Skeletal muscle tissue (tissue), 4 donors: Measurements from ENCODE around the gene PHLDB1. TPM values are rescaled to one million over a fixed set of nuclear protein-coding genes. Genes with fewer than 3 reads are reported as not detected.

Source experiments
- H3K27ac ChIP-seq: one replicate; pipeline ENCODE4 v1.7.0; 2013; ENCODE audit warnings: mild to moderate bottlenecking, low read depth, low read length, inconsistent platforms
- H3K27me3 ChIP-seq, 3 donors: one replicate each; pipeline ENCODE4 v1.7.0; 2013; ENCODE audit warnings: low read length in 3 of 3; ENCODE audit not compliant: control insufficient read depth in 3 of 3, insufficient read depth in 3 of 3
- H3K36me3 ChIP-seq, 3 donors: one replicate each; pipeline ENCODE4 v1.7.0; 2013; ENCODE audit warnings: low read length in 3 of 3; ENCODE audit not compliant: control insufficient read depth in 3 of 3, insufficient read depth in 3 of 3
- H3K4me1 ChIP-seq, 3 donors: one replicate each; pipeline ENCODE4 v1.7.0; 2013; ENCODE audit warnings: low read length in 3 of 3, mild to moderate bottlenecking in 3 of 3; ENCODE audit not compliant: control insufficient read depth in 3 of 3, insufficient read depth in 3 of 3
- H3K4me3 ChIP-seq, 3 donors: one replicate each; pipeline ENCODE4 v1.7.0; 2013; ENCODE audit warnings: low read length in 3 of 3
- H3K9ac ChIP-seq, 3 donors: one replicate each; pipeline ENCODE4 v1.7.0; 2013; ENCODE audit warnings: low read length in 3 of 3, mild to moderate bottlenecking in 3 of 3, moderate library complexity in 2 of 3, low read depth in 1 of 3
- H3K9me3 ChIP-seq, 3 donors: one replicate each; pipeline ENCODE4 v1.7.0; 2013; ENCODE audit warnings: low read length in 3 of 3; ENCODE audit not compliant: control insufficient read depth in 3 of 3
- total RNA-seq: library from RNA; depleted of rRNA; stranded (reverse); fragments of >200 nt; gene quantifications from one replicate; pipeline ENCODE4 v1.2.3, GENCODE V29; 2014
- donor health status: Osteomylitis.

Gene PHLDB1
- total RNA-seq, 1 donor from 2014 or later, result 54.8 TPM

- no peaks in the 10 kb centered on the region for H3K9me3 ChIP-seq
- H3K27ac ChIP-seq, result peak overlapping the region; percentile 48
- H3K9ac ChIP-seq, result no peak overlapping the region
- peaks cover 34 to 54% (median 44%) of the 10 kb centered on the region in 3 donors for H3K36me3 ChIP-seq
- H3K4me3 ChIP-seq, result no peak overlapping the region
- peaks cover 45 to 64% (median 59%) of the 10 kb centered on the region in 3 donors for H3K4me1 ChIP-seq
- no peaks in the 10 kb centered on the region for H3K27me3 ChIP-seq
Observed at GRCh38 chr11:118628861-118629549, 21.6 kb downstream of the PHLDB1 start.

- Histone ChIP-seq H3K9ac (no peak overlapping the region), H3K27me3 (no peaks in the 10 kb centered on the region), H3K4me1 (peaks cover 50 to 70% (median 67%) of the 10 kb centered on the region in 3 donors)
Observed at GRCh38 chr11:118629761-118630661, 22.6 kb downstream of the PHLDB1 start.

GRCh38 chr11:118631142-118631909 lies 23.9 kb downstream of the PHLDB1 start:
- H3K4me1 ChIP-seq, result peaks cover 50 to 73% (median 72%) of the 10 kb centered on the region in 3 donors
- no peak overlapping the region for H3K27ac ChIP-seq
- no peak overlapping the region for H3K9ac ChIP-seq
- H3K27me3 ChIP-seq, result no peaks in the 10 kb centered on the region
- no peaks in the 10 kb centered on the region for H3K9me3 ChIP-seq
- H3K36me3 ChIP-seq, result peaks cover 27 to 47% (median 45%) of the 10 kb centered on the region in 3 donors
- H3K4me3 ChIP-seq, result no peak overlapping the region

More at GRCh38 chr11:118629761-118630661, 22.6 kb downstream of the PHLDB1 start:
- Histone ChIP-seq H3K36me3 (peaks cover 30 to 49% (median 40%) of the 10 kb centered on the region in 3 donors), H3K4me3 (no peak overlapping the region), H3K9me3 (no peaks in the 10 kb centered on the region), H3K27ac (no peak overlapping the region)

GRCh38 chr11:118632577-118633318 lies 25.3 kb downstream of the PHLDB1 start:
- H3K4me1 ChIP-seq, result peaks cover 49 to 70% (median 64%) of the 10 kb centered on the region in 3 donors
- no peak overlapping the region for H3K4me3 ChIP-seq
- no peaks in the 10 kb centered on the region for H3K9me3 ChIP-seq
- H3K27ac ChIP-seq, result peak overlapping the region; percentile 54
- peak overlapping the region in 1 of 3 donors; percentile 40 for H3K9ac ChIP-seq
- H3K27me3 ChIP-seq, result no peaks in the 10 kb centered on the region
- peaks cover 24 to 45% (median 41%) of the 10 kb centered on the region in 3 donors for H3K36me3 ChIP-seq

- Histone ChIP-seq H3K36me3 (peaks cover 22 to 41% (median 38%) of the 10 kb centered on the region in 3 donors), H3K27me3 (no peaks in the 10 kb centered on the region), H3K4me1 (peaks cover 43 to 64% (median 58%) of the 10 kb centered on the region in 3 donors), H3K9ac (peak overlapping the region in 2 of 3 donors; percentile 0 to 41), H3K27ac (peak overlapping the region; percentile 54), H3K4me3 (no peak overlapping the region), H3K9me3 (no peaks in the 10 kb centered on the region)
Observed at GRCh38 chr11:118633319-118633690, 25.9 kb downstream of the PHLDB1 start.

- Histone ChIP-seq H3K27me3 (no peaks in the 10 kb centered on the region), H3K9ac (peak overlapping the region; percentile 72 to 73 (median 72)), H3K27ac (peak overlapping the region; percentile 54), H3K4me3 (peak overlapping the region in 1 of 3 donors; percentile 53), H3K4me1 (peaks cover 37 to 58% (median 52%) of the 10 kb centered on the region in 3 donors), H3K36me3 (peaks cover 24 to 43% (median 42%) of the 10 kb centered on the region in 3 donors), H3K9me3 (no peaks in the 10 kb centered on the region)
Observed at GRCh38 chr11:118633979-118634378, 26.6 kb downstream of the PHLDB1 start.

GRCh38 chr11:118634431-118635236 lies 27.2 kb downstream of the PHLDB1 start:
- peak overlapping the region; percentile 54 for H3K27ac ChIP-seq
- peak overlapping the region; percentile 53 to 59 (median 55) for H3K4me3 ChIP-seq
- H3K9ac ChIP-seq, result peak overlapping the region; percentile 72 to 73 (median 72)
- H3K27me3 ChIP-seq, result no peaks in the 10 kb centered on the region
- peaks cover 30 to 51% (median 45%) of the 10 kb centered on the region in 3 donors for H3K4me1 ChIP-seq
- no peaks in the 10 kb centered on the region for H3K9me3 ChIP-seq
- H3K36me3 ChIP-seq, result peaks cover 23 to 39% (median 38%) of the 10 kb centered on the region in 3 donors

- no peaks in the 10 kb centered on the region for H3K27me3 ChIP-seq
- H3K9ac ChIP-seq, result peak overlapping the region in 2 of 3 donors; percentile 39 to 62
- peak overlapping the region; percentile 54 for H3K27ac ChIP-seq
- H3K9me3 ChIP-seq, result no peaks in the 10 kb centered on the region
- peaks cover 21 to 45% (median 37%) of the 10 kb centered on the region in 3 donors for H3K36me3 ChIP-seq
- peak overlapping the region in 1 of 3 donors; percentile 48 for H3K4me3 ChIP-seq
- peaks cover 31 to 51% (median 45%) of the 10 kb centered on the region in 3 donors for H3K4me1 ChIP-seq
Observed at GRCh38 chr11:118635237-118635591, 27.8 kb downstream of the PHLDB1 start.
